Vagina (tissue), 2 donors: ENCODE results near the gene NTM. TPM values are rescaled to one million over a fixed set of nuclear protein-coding genes. Genes with fewer than 3 reads are reported as not detected.
"Not testable (repeated sequence)": the region's sequence is repeated elsewhere in the genome, so short reads cannot be mapped to it uniquely, and the experiment has no call there.

Experiments used
- DNase-seq, 2 donors: peaks; one replicate each; pipeline ENCODE4 v3.0.0-alpha.2; 2017; ENCODE audit errors: extremely low spot score in 2 of 2
- H3K27ac ChIP-seq: fragments of 200-600 bp; sonication (generic); one replicate; pipeline ENCODE4 v1.5.1; 2019
- H3K27me3 ChIP-seq: fragments of 200-600 bp; sonication (generic); one replicate; pipeline ENCODE4 v1.5.1; 2019
- H3K36me3 ChIP-seq, 2 donors: fragments of 200-600 bp; sonication (generic); one replicate each; pipeline ENCODE4 v1.5.1; 2017 to 2019
- H3K4me1 ChIP-seq: fragments of 200-600 bp; sonication (generic); one replicate; pipeline ENCODE4 v1.5.1; 2019
- H3K4me3 ChIP-seq, 2 donors: fragments of 200-600 bp; sonication (generic); 1 replicate in 1 of 2; 2 replicates in 1 of 2; pipeline ENCODE4 v1.5.1; 2016 to 2019
- H3K9me3 ChIP-seq: fragments of 200-600 bp; sonication (generic); one replicate; pipeline ENCODE4 v1.5.1; 2019
- CTCF ChIP-seq, 3 experiments: fragments of 450-650 bp in 2 of 3; fragments of 200-600 bp in 1 of 3; sonication (generic) in 1 of 3; IDR thresholded peaks; one replicate each; pipeline ENCODE4 v1.5.1; 2017 to 2019; ENCODE audit warnings: antibody characterized with exemption in 3 of 3, mild to moderate bottlenecking in 2 of 3, moderate library complexity in 2 of 3
- POLR2A ChIP-seq, 2 donors: fragments of 450-650 bp; IDR thresholded peaks; one replicate each; pipeline ENCODE4 v1.6.1; 2017; ENCODE audit warnings: antibody characterized with exemption in 2 of 2, mild to moderate bottlenecking in 2 of 2, moderate library complexity in 2 of 2
- POLR2AphosphoS5 ChIP-seq, 2 donors: sonication (generic); formaldehyde crosslinking; IDR thresholded peaks; one replicate each; pipeline ENCODE4 v1.9.0; 2017; ENCODE audit warnings: antibody characterized with exemption in 2 of 2, mild to moderate bottlenecking in 2 of 2, low read depth in 1 of 2; ENCODE audit not compliant: insufficient read depth in 1 of 2
- intact Hi-C: fragments of 100-400 bp; cut with DNase I; formaldehyde crosslinking; loops from one replicate; pipeline ENCODE4 v1.15.1; 2023
- total RNA-seq: library from RNA; depleted of rRNA; stranded (reverse); fragments of >200 nt; gene quantifications from one replicate; pipeline ENCODE4 v1.2.3, GENCODE V29; 2016

NTM gene
- total RNA-seq, 1 donor from 2014 or later = 4.2 TPM

- no peak overlapping the region for H3K27ac ChIP-seq
- no peaks in the 10 kb centered on the region for H3K36me3 ChIP-seq
- no peaks in the 10 kb centered on the region for H3K4me1 ChIP-seq
- H3K27me3 ChIP-seq = no peaks in the 10 kb centered on the region
- no peak for TF ChIP-seq POLR2A (IDR thresholded peaks at IDR 0.05)
- no peak for TF ChIP-seq POLR2AphosphoS5 (IDR thresholded peaks at IDR 0.05; ENCODE audit: insufficient read depth in 1 of 2, low read depth in 1 of 2)
- no peak for TF ChIP-seq CTCF (IDR thresholded peaks at IDR 0.05)
- no peak for DNase-seq
- no peaks in the 10 kb centered on the region for H3K9me3 ChIP-seq
- no peak overlapping the region for H3K4me3 ChIP-seq
- intact Hi-C loops = no loop called here
Measured at GRCh38 chr11:131677828-131678470, 307.5 kb downstream of the NTM start.

GRCh38 chr11:131678658-131679340 is 308.4 kb downstream of the NTM start:
- Histone ChIP-seq H3K27ac (no peak overlapping the region), H3K9me3 (no peaks in the 10 kb centered on the region), H3K4me3 (no peak overlapping the region), H3K36me3 (no peaks in the 10 kb centered on the region), H3K27me3 (no peaks in the 10 kb centered on the region), H3K4me1 (no peaks in the 10 kb centered on the region)
- intact Hi-C loops = no loop called here
- TF ChIP-seq CTCF (IDR thresholded peaks at IDR 0.05) (no peak), POLR2AphosphoS5 (IDR thresholded peaks at IDR 0.05; ENCODE audit: insufficient read depth in 1 of 2, low read depth in 1 of 2) (no peak), POLR2A (IDR thresholded peaks at IDR 0.05) (no peak)
- DNase-seq = no peak

GRCh38 chr11:131680448-131680847 is 310.0 kb downstream of the NTM start:
- H3K27ac ChIP-seq, DNase-seq, H3K36me3 ChIP-seq, H3K4me3 ChIP-seq, H3K4me1 ChIP-seq, intact Hi-C loops, H3K9me3 ChIP-seq, H3K27me3 ChIP-seq: not testable (repeated sequence)

- DNase-seq = peak in 1 of 2 donors; percentile 46
- intact Hi-C loops = no loop called here
- H3K36me3 ChIP-seq = no peaks in the 10 kb centered on the region
- no peak overlapping the region for H3K27ac ChIP-seq
- TF ChIP-seq POLR2A (IDR thresholded peaks at IDR 0.05) (no peak), CTCF (IDR thresholded peaks at IDR 0.05) (no peak), POLR2AphosphoS5 (IDR thresholded peaks at IDR 0.05; ENCODE audit: insufficient read depth in 1 of 2, low read depth in 1 of 2) (no peak)
- H3K4me1 ChIP-seq = no peaks in the 10 kb centered on the region
- H3K27me3 ChIP-seq = no peaks in the 10 kb centered on the region
- H3K9me3 ChIP-seq = no peaks in the 10 kb centered on the region
- H3K4me3 ChIP-seq = no peak overlapping the region
Measured at GRCh38 chr11:131681920-131682319, 311.5 kb downstream of the NTM start.

- Histone ChIP-seq H3K27me3 (no peaks in the 10 kb centered on the region), H3K4me3 (no peak overlapping the region), H3K36me3 (no peaks in the 10 kb centered on the region), H3K4me1 (no peaks in the 10 kb centered on the region), H3K9me3 (no peaks in the 10 kb centered on the region), H3K27ac (no peak overlapping the region)
- DNase-seq = peak; percentile 67 to 91
- intact Hi-C loops = no loop called here
- TF ChIP-seq POLR2A (IDR thresholded peaks at IDR 0.05) = no peak
- no peak for TF ChIP-seq POLR2AphosphoS5 (IDR thresholded peaks at IDR 0.05; ENCODE audit: insufficient read depth in 1 of 2, low read depth in 1 of 2)
- TF ChIP-seq CTCF (IDR thresholded peaks at IDR 0.05) = no peak
Measured at GRCh38 chr11:131682373-131683015, 312.1 kb downstream of the NTM start.
